ENCODE data around the gene CD7. TPM values are rescaled to one million over a fixed set of nuclear protein-coding genes. Genes with fewer than 3 reads are reported as not detected.

Gene CD7
- total and polyA plus RNA-seq, 9 of the 15 experiments (the other 6 are each of a cell fraction or from before 2014, with no cell fraction given) = 0.21 to 0.35 TPM; not detected in 7

DNA sequence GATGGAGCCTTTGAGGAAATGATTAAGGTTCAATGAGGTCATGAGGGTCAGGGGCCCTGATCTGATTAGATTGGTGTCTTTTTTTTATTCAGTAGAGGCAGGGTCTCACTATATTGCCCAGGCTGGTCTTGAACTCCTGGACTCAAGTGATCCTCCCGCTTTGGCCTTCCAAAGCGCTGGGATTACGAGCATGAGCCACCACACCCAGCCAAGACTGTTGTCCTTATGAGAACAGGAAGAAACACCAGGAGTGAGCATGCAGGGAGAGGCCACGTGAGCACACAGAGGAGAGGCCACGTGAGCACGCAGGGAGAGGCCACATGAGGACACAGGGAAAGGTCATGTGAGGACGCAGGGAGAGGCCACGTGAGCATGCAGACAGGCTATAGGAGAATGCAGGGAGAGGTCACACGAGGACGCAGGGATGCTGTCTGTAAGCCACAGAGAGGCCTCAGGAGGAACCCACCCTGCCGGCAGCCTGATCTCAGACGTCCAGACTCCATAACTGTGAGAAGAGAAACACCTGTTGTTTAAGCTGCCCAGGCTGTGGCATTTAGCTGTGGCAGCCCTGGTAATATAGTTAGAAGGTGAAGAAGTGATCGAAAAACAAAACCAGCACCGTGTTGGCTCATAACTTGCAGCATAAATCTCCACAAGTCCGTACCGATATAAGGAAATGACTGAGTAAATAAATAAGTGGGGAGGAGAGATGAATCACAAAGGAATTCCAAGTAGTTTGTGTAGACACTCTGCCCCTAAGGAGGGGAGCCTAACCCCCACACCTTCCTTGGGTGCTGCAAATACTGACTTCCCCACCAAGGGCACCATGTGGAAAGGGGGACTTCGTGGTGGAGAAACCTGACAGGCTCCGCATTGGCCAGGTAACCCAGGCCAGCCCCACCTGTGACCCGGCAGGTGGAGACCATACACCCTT, 29.3 kb downstream of the CD7 start (continued):
- TF ChIP-seq HDAC2 (IDR thresholded peaks at IDR 0.05) = peak; percentile 89
- TF ChIP-seq TCF7L2 (IDR thresholded peaks at IDR 0.05; ENCODE audit: low read depth, low read length) = no peak
- TF ChIP-seq BCOR (IDR thresholded peaks at IDR 0.05) = peak; percentile 81
- peak; percentile 95 for TF ChIP-seq TOE1 (IDR thresholded peaks at IDR 0.05; ENCODE audit: borderline replicate concordance)
- peak; percentile 84; the same call in 1 of the 2 replicates for TF ChIP-seq TOE1 (CRISPR knock-in tag; IDR thresholded peaks at IDR 0.05; ENCODE audit: borderline replicate concordance, low read depth)
- TF ChIP-seq SRSF9 (IDR thresholded peaks at IDR 0.05; ENCODE audit: borderline replicate concordance, low read depth, low read length) = no peak
- no peak for TF ChIP-seq SMAD2 (IDR thresholded peaks at IDR 0.05; ENCODE audit: low read depth, low read length)
- no peak for TF ChIP-seq ZNF436 (CRISPR knock-in tag; IDR thresholded peaks at IDR 0.05)
- no peak for TF ChIP-seq E2F8 (IDR thresholded peaks at IDR 0.05; ENCODE audit: low read depth, partially characterized antibody)
- no peak for TF ChIP-seq STAG1 (CRISPR knock-in tag; IDR thresholded peaks at IDR 0.05; ENCODE audit: borderline replicate concordance)
- no peak for TF ChIP-seq POLR2AphosphoS5 (IDR thresholded peaks at IDR 0.05; ENCODE audit: control insufficient read depth, insufficient read depth, low read depth, low read length)
- TF ChIP-seq MCM2 (IDR thresholded peaks at IDR 0.05; ENCODE audit: low read depth) = no peak
- no peak for TF ChIP-seq THAP12 (CRISPR knock-in tag; IDR thresholded peaks at IDR 0.05)
- TF ChIP-seq, protein P1, sequence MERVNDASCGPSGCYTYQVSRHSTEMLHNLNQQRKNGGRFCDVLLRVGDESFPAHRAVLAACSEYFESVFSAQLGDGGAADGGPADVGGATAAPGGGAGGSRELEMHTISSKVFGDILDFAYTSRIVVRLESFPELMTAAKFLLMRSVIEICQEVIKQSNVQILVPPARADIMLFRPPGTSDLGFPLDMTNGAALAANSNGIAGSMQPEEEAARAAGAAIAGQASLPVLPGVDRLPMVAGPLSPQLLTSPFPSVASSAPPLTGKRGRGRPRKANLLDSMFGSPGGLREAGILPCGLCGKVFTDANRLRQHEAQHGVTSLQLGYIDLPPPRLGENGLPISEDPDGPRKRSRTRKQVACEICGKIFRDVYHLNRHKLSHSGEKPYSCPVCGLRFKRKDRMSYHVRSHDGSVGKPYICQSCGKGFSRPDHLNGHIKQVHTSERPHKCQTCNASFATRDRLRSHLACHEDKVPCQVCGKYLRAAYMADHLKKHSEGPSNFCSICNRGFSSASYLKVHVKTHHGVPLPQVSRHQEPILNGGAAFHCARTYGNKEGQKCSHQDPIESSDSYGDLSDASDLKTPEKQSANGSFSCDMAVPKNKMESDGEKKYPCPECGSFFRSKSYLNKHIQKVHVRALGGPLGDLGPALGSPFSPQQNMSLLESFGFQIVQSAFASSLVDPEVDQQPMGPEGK (CRISPR knock-in tag; IDR thresholded peaks at IDR 0.05; ENCODE audit: borderline replicate concordance) = no peak
- peak; percentile 56; the same call in 1 of the 2 replicates for TF ChIP-seq CHAMP1 (IDR thresholded peaks at IDR 0.05)
- no peak for TF ChIP-seq HSF4 (CRISPR knock-in tag; IDR thresholded peaks at IDR 0.05; ENCODE audit: borderline replicate concordance)
- no peak for TF ChIP-seq ZZZ3 (IDR thresholded peaks at IDR 0.05)
- TF ChIP-seq BMI1 (IDR thresholded peaks at IDR 0.05; ENCODE audit: low read length) = no peak

Data from K562 (cell line).